ENCODE results near the gene LYST. TPM values are rescaled to one million over a fixed set of nuclear protein-coding genes. Genes with fewer than 3 reads are reported as not detected.

Gene LYST
- total RNA-seq, 1 experiment from 2014 or later = 4.8 TPM

GRCh38 chr1:235709018-235709417, 157.7 kb downstream of the LYST start:
- Histone ChIP-seq H3K27ac (ENCODE audit: low read length) (peak overlapping the region; percentile 76), H3K36me3 (ENCODE audit: low read depth, low read length) (no peaks in the 10 kb centered on the region), H3K4me2 (ENCODE audit: low read length) (peak overlapping the region; percentile 75), H3K4me3 (ENCODE audit: low read length) (no peak overlapping the region), H2AFZ (ENCODE audit: low read length) (no peak overlapping the region), H3K4me1 (ENCODE audit: insufficient read depth, low read length) (peaks cover 38% of the 10 kb centered on the region), H3K79me2 (ENCODE audit: low read length) (no peaks in the 10 kb centered on the region), H3F3A (ENCODE audit: low read length, unreplicated experiment) (peaks cover 3% of the 10 kb centered on the region), H3K27me3 (ENCODE audit: low read length) (no peaks in the 10 kb centered on the region), H3K9ac (ENCODE audit: low read length) (0 out of 2 replicates have a peak overlapping the region, but pooled peaks have one; percentile 13), H4K20me1 (ENCODE audit: low read length) (no peaks in the 10 kb centered on the region), H3K9me3 (ENCODE audit: low read length) (no peaks in the 10 kb centered on the region), H3K9me2 (replicated peaks; ENCODE audit: low read length) (no peaks in the 10 kb centered on the region)
- TF ChIP-seq CTCF (conservative IDR thresholded peaks at IDR 0.05; ENCODE audit: low read depth, low read length) = no peak
- no peak for TF ChIP-seq EZH2 (IDR thresholded peaks at IDR 0.05; ENCODE audit: low read length, unreplicated experiment)
- no peak for TF ChIP-seq EZH2phosphoT487 (IDR thresholded peaks at IDR 0.05; ENCODE audit: borderline replicate concordance, low read length)
- DNase-seq = no peak
- ChIA-PET CTCF (no interaction called here), POLR2A (ENCODE audit: unreplicated experiment) (interaction anchor here (0.7 kb wide), 1 partner anchor 49 kb away, joined by 7 read pairs; no protein-coding TSS in a partner anchor)
- no TSS peak for BruUV-seq (replicated peaks)
- intact Hi-C loops (cut with micrococcal nuclease) = no loop called here
- no peak for ATAC-seq

- ChIA-PET CTCF (no interaction called here), POLR2A (ENCODE audit: unreplicated experiment) (interaction anchor here (0.7 kb wide), 1 partner anchor 49 kb away, joined by 7 read pairs; no protein-coding TSS in a partner anchor)
- DNase-seq (peak; percentile 91), ATAC-seq (peak; percentile 98)
- H3K4me2 ChIP-seq (ENCODE audit: low read length) = peak overlapping the region; percentile 75
- H2AFZ ChIP-seq (ENCODE audit: low read length) = 0 out of 2 replicates have a peak overlapping the region, but pooled peaks have one; percentile 5
- TF ChIP-seq CTCF (conservative IDR thresholded peaks at IDR 0.05; ENCODE audit: low read depth, low read length) = no peak
- no peak for TF ChIP-seq EZH2 (IDR thresholded peaks at IDR 0.05; ENCODE audit: low read length, unreplicated experiment)
- no peak for TF ChIP-seq EZH2phosphoT487 (IDR thresholded peaks at IDR 0.05; ENCODE audit: borderline replicate concordance, low read length)
- no peaks in the 10 kb centered on the region for H3K9me2 ChIP-seq (replicated peaks; ENCODE audit: low read length)
- peaks cover 3% of the 10 kb centered on the region for H3F3A ChIP-seq (ENCODE audit: low read length, unreplicated experiment)
- H3K79me2 ChIP-seq (ENCODE audit: low read length) = no peaks in the 10 kb centered on the region
- intact Hi-C loops (cut with micrococcal nuclease) = loop anchor here (1.0 kb wide), 1 partner anchor 31 kb away; no protein-coding TSS in a partner anchor
- no peaks in the 10 kb centered on the region for H3K9me3 ChIP-seq (ENCODE audit: low read length)
- H3K9ac ChIP-seq (ENCODE audit: low read length) = peak overlapping the region; percentile 48; the same call in 1 of the 2 replicates
- no peaks in the 10 kb centered on the region for H3K36me3 ChIP-seq (ENCODE audit: low read depth, low read length)
- H3K27me3 ChIP-seq (ENCODE audit: low read length) = no peaks in the 10 kb centered on the region
- peak overlapping the region; percentile 94 for H3K27ac ChIP-seq (ENCODE audit: low read length)
- no peaks in the 10 kb centered on the region for H4K20me1 ChIP-seq (ENCODE audit: low read length)
- peaks cover 44% of the 10 kb centered on the region for H3K4me1 ChIP-seq (ENCODE audit: insufficient read depth, low read length)
- no TSS peak for BruUV-seq (replicated peaks)
- H3K4me3 ChIP-seq (ENCODE audit: low read length) = peak overlapping the region; percentile 44
These were observed 158.2 kb downstream of the LYST start for GRCh38 chr1:235708390-235708962.

GRCh38 chr1:235703506-235703905, 163.2 kb downstream of the LYST start:
- DNase-seq = peak; percentile 79
- CTCF ChIA-PET = no interaction called here
- H3K4me2 ChIP-seq (ENCODE audit: low read length) = peak overlapping the region; percentile 41; the same call in 1 of the 2 replicates

More at GRCh38 chr1:235703506-235703905, 163.2 kb downstream of the LYST start:
- no TSS peak for BruUV-seq (replicated peaks)
- Histone ChIP-seq H4K20me1 (ENCODE audit: low read length) (no peaks in the 10 kb centered on the region), H3K9me3 (ENCODE audit: low read length) (no peaks in the 10 kb centered on the region), H3K9ac (ENCODE audit: low read length) (no peak overlapping the region), H3K27ac (ENCODE audit: low read length) (0 out of 2 replicates have a peak overlapping the region, but pooled peaks have one; percentile 10), H3K27me3 (ENCODE audit: low read length) (no peaks in the 10 kb centered on the region), H3K79me2 (ENCODE audit: low read length) (no peaks in the 10 kb centered on the region), H3K4me1 (ENCODE audit: insufficient read depth, low read length) (peaks cover 39% of the 10 kb centered on the region), H3F3A (ENCODE audit: low read length, unreplicated experiment) (peaks cover 3% of the 10 kb centered on the region), H3K9me2 (replicated peaks; ENCODE audit: low read length) (no peaks in the 10 kb centered on the region), H3K4me3 (ENCODE audit: low read length) (no peak overlapping the region), H2AFZ (ENCODE audit: low read length) (no peak overlapping the region), H3K36me3 (ENCODE audit: low read depth, low read length) (no peaks in the 10 kb centered on the region)
- POLR2A ChIA-PET (ENCODE audit: unreplicated experiment) = no interaction called here
- peak; percentile 74 for ATAC-seq
- TF ChIP-seq EZH2phosphoT487 (IDR thresholded peaks at IDR 0.05; ENCODE audit: borderline replicate concordance, low read length) = no peak
- no peak for TF ChIP-seq EZH2 (IDR thresholded peaks at IDR 0.05; ENCODE audit: low read length, unreplicated experiment)
- no peak for TF ChIP-seq CTCF (conservative IDR thresholded peaks at IDR 0.05; ENCODE audit: low read depth, low read length)
- intact Hi-C loops (cut with micrococcal nuclease) = no loop called here
